ENCODE results near the gene TSPAN13. TPM values are rescaled to one million over a fixed set of nuclear protein-coding genes. Genes with fewer than 3 reads are reported as not detected.

TSPAN13 gene
- total and polyA plus RNA-seq, 2 of the 4 experiments (the other 2 are of a cell fraction), result 3.0 to 5.0 TPM

DNA sequence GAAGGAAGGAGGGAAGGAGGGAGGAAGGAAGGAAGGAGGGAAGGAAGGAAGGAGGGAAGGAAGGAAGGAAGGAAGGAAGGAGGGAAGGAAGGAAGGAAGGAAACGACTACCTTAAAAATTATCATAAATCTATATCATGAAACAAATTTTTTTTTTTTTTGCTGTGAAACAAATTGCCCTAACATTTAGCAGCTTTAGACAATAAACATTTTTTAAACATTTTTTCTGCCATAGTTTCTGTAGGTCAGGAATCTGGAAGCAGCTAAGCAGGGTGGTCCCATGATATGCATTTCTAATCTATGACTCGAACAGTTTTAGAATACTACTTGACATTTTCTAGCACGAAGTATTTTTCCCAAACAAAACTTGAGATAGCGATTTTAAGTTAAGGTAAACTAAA lies 42.9 kb upstream of the TSPAN13 start:
- no peak overlapping the region for H3K56ac ChIP-seq (ENCODE audit: extremely low read depth, insufficient read depth, low read length)
- no peak overlapping the region for H3K4ac ChIP-seq (ENCODE audit: low read depth, low read length)
- peaks cover 8% of the 10 kb centered on the region for H3K36me3 ChIP-seq (ENCODE audit: control insufficient read depth, insufficient read depth, low read length)
- no peak overlapping the region for H4K8ac ChIP-seq (ENCODE audit: low read depth in 2 of 2, low read length in 2 of 2)
- H2BK5ac ChIP-seq (ENCODE audit: low read depth, low read length, poor library complexity, severe bottlenecking), result no peak overlapping the region
- no peak overlapping the region for H4K5ac ChIP-seq (ENCODE audit: low read depth, low read length)
- H3K14ac ChIP-seq (replicated peaks; ENCODE audit: low read depth, low read length), result no peak overlapping the region
- H3K23ac ChIP-seq (ENCODE audit: low read depth, low read length), result no peak overlapping the region
- dilution Hi-C loops (cut with HindIII; ENCODE audit: low sequenced_read_pairs, unreplicated experiment) (no loop called here), intact Hi-C loops (cut with micrococcal nuclease) (no loop called here), in situ Hi-C loops (cut with MboI; ENCODE audit: low sequenced_read_pairs) (no loop called here)
- peaks cover 0 to 6% of the 10 kb centered on the region in 2 experiments; a peak in 1 of 4 replicates for H3K79me1 ChIP-seq (ENCODE audit: low read depth in 1 of 2, low read length in 2 of 2)
- no TSS peak for BruUV-seq (replicated peaks)
- POLR2A ChIA-PET (ENCODE audit: unreplicated experiment), result no interaction called here
- no peaks in the 10 kb centered on the region for H3K9me3 ChIP-seq (ENCODE audit: control insufficient read depth, insufficient read depth, low read length)
- WGBS, 2 experiments (ENCODE audit: extremely low coverage in 2 of 2, insufficient read length in 1 of 2), result no CpG with 5 or more reads among the region's 4 CpGs
- peaks cover 6% of the 10 kb centered on the region; the same call in 1 of the 2 replicates for H3K4me1 ChIP-seq (ENCODE audit: control insufficient read depth, insufficient read depth, low read length)
- no peak overlapping the region for H2AK9ac ChIP-seq (replicated peaks; ENCODE audit: low read depth, low read length, poor library complexity)
- H2BK15ac ChIP-seq (ENCODE audit: low read depth, low read length), result no peak overlapping the region
- H3K9me1 ChIP-seq (ENCODE audit: insufficient read depth, low read length), result peaks cover 9% of the 10 kb centered on the region
- H2AFZ ChIP-seq (replicated peaks; ENCODE audit: low read length, poor library complexity), result no peak overlapping the region
- H4K20me1 ChIP-seq (ENCODE audit: insufficient read depth, low read length), result peaks cover 4% of the 10 kb centered on the region; the same call in 1 of the 2 replicates
- TF ChIP-seq BHLHE40 (IDR thresholded peaks at IDR 0.05; ENCODE audit: low read depth, low read length) (no peak), RAD21 (IDR thresholded peaks at IDR 0.05; ENCODE audit: low read length) (no peak), CEBPB (IDR thresholded peaks at IDR 0.05; ENCODE audit: low read depth, low read length) (no peak), MXI1 (IDR thresholded peaks at IDR 0.05; ENCODE audit: borderline replicate concordance, low read depth, low read length) (no peak), RCOR1 (IDR thresholded peaks at IDR 0.05; ENCODE audit: insufficient replicate concordance, low read length) (no peak), CHD1 (IDR thresholded peaks at IDR 0.05; ENCODE audit: low read depth, low read length) (no peak), FOS (IDR thresholded peaks at IDR 0.05; ENCODE audit: low read depth, low read length) (no peak), SMC3 (IDR thresholded peaks at IDR 0.05; ENCODE audit: low read depth, low read length) (no peak), ELK1 (IDR thresholded peaks at IDR 0.05; ENCODE audit: borderline replicate concordance, low read depth, low read length) (no peak), MAFK (IDR thresholded peaks at IDR 0.05; ENCODE audit: low read depth, low read length) (no peak), MAZ (IDR thresholded peaks at IDR 0.05; ENCODE audit: borderline replicate concordance, low read depth, low read length) (no peak), NFE2L2 (IDR thresholded peaks at IDR 0.05; ENCODE audit: low read depth, low read length) (no peak), POLR2A (IDR thresholded peaks at IDR 0.05; ENCODE audit: low read depth, low read length) (no peak), RFX5 (IDR thresholded peaks at IDR 0.05; ENCODE audit: low read depth, low read length) (no peak)
- TF ChIP-seq, protein P1, sequence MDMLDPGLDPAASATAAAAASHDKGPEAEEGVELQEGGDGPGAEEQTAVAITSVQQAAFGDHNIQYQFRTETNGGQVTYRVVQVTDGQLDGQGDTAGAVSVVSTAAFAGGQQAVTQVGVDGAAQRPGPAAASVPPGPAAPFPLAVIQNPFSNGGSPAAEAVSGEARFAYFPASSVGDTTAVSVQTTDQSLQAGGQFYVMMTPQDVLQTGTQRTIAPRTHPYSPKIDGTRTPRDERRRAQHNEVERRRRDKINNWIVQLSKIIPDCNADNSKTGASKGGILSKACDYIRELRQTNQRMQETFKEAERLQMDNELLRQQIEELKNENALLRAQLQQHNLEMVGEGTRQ (IDR thresholded peaks at IDR 0.05; ENCODE audit: low read depth, low read length), result no peak
- TF ChIP-seq, protein P2, sequence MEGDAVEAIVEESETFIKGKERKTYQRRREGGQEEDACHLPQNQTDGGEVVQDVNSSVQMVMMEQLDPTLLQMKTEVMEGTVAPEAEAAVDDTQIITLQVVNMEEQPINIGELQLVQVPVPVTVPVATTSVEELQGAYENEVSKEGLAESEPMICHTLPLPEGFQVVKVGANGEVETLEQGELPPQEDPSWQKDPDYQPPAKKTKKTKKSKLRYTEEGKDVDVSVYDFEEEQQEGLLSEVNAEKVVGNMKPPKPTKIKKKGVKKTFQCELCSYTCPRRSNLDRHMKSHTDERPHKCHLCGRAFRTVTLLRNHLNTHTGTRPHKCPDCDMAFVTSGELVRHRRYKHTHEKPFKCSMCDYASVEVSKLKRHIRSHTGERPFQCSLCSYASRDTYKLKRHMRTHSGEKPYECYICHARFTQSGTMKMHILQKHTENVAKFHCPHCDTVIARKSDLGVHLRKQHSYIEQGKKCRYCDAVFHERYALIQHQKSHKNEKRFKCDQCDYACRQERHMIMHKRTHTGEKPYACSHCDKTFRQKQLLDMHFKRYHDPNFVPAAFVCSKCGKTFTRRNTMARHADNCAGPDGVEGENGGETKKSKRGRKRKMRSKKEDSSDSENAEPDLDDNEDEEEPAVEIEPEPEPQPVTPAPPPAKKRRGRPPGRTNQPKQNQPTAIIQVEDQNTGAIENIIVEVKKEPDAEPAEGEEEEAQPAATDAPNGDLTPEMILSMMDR (conservative IDR thresholded peaks at IDR 0.05; ENCODE audit: low read depth, low read length), result no peak
- no peak overlapping the region for H3K9ac ChIP-seq (ENCODE audit: low read depth, low read length)
- no peak overlapping the region for H2BK120ac ChIP-seq (ENCODE audit: low read depth, low read length)
- DNase-seq (no peak), ATAC-seq (ENCODE audit: low read depth) (no peak)
- no peak overlapping the region for H2AK5ac ChIP-seq (ENCODE audit: low read depth, low read length)
- no peaks in the 10 kb centered on the region for H3K27me3 ChIP-seq (ENCODE audit: control insufficient read depth, insufficient read depth, low read length)
- no peak overlapping the region for H4K91ac ChIP-seq (ENCODE audit: insufficient read depth, low read depth, low read length)
- H2BK20ac ChIP-seq (ENCODE audit: low read depth, low read length), result no peak overlapping the region
- CTCF ChIA-PET, result interaction anchor here (0.6 kb wide), 1 partner anchor 25 kb away, joined by 3 read pairs; no protein-coding TSS in a partner anchor
- H3K4me3 ChIP-seq (ENCODE audit: insufficient read depth, low read depth, low read length), result no peak overlapping the region
- no peak overlapping the region for H3K18ac ChIP-seq (ENCODE audit: low read depth, low read length)
- H3K27ac ChIP-seq (ENCODE audit: insufficient read depth, low read length), result no peak overlapping the region
- no peak overlapping the region for H3K4me2 ChIP-seq (ENCODE audit: low read depth, low read length)
